ENCODE results near the gene ETS1. TPM values are rescaled to one million over a fixed set of nuclear protein-coding genes. Genes with fewer than 3 reads are reported as not detected.

ETS1 gene
- polyA plus RNA-seq, 2 of the 4 experiments (the other 2 are of a cell fraction): 14.5 to 18.8 TPM

DNA sequence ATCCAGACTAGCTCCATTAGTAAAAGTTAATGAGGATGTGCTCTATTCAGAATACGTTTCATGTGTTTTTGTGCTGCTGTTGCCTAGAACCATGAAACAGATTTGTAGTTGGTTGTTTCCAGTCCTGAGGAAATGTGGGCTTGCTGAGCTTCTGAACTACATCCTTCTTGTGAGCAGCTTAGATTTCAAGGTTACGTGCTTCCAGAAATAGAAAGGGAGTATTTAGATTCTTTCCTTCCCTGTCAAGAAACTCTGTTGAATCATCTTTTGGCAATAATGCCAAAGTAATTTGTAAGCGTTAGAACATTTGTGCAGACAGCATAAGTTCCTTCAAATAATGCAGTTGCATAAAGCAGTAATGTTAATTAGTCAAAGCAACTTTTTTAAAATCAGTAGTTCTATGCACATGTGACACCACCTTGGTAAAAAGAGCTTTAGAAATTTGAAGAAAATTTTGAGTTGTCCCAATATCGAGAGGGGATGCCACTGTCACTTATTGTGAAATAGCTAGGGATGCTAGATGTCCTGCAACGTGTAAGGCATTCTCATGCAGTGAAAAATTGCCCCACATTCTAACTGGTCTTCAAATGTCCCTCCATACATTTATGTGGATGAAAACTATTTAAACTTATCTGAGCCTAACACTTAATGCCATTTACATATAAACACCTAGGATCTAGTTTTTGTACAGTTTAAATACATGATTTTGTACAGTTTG is 169.6 kb downstream of the ETS1 start (continued):
- TF ChIP-seq ZC3H11A (IDR thresholded peaks at IDR 0.05): no peak
- TF ChIP-seq MAZ (IDR thresholded peaks at IDR 0.05; ENCODE audit: borderline replicate concordance, low read depth, low read length): no peak
- TF ChIP-seq GATA3 (IDR thresholded peaks at IDR 0.05; ENCODE audit: borderline replicate concordance): no peak
- TF ChIP-seq TFCP2L1 (CRISPR knock-in tag; IDR thresholded peaks at IDR 0.05): no peak
- TF ChIP-seq HEYL (CRISPR knock-in tag; IDR thresholded peaks at IDR 0.05): no peak

- CTCF ChIA-PET: interaction anchor here (1.9 to 2.0 kb wide), 2 partner anchors 8 to 15 kb away, joined by 5 to 6 read pairs; no protein-coding TSS in a partner anchor
- FAIRE-seq (no peak), DNase-seq (ENCODE audit: low read depth in 1 of 2, low spot score in 1 of 2) (no peak), ATAC-seq (no peak)
- TF ChIP-seq CTCF (IDR thresholded peaks at IDR 0.05) (no peak), EHF (CRISPR knock-in tag; IDR thresholded peaks at IDR 0.05) (no peak), KDM1A (IDR thresholded peaks at IDR 0.05; ENCODE audit: low read depth) (no peak)
- POLR2A ChIA-PET: no interaction called here
- no peaks in the 10 kb centered on the region for H3K9me3 ChIP-seq
- no peak overlapping the region for H3K4me3 ChIP-seq
- 84% methylated on average over 1 of the region's 1 CpG for WGBS (ENCODE audit: missing lambda C conversion rate)
- no peak overlapping the region for H3K27ac ChIP-seq
- H3K4me1 ChIP-seq: peaks cover 13% of the 10 kb centered on the region
- H3K4me2 ChIP-seq: no peak overlapping the region
These were observed 170.4 kb downstream of the ETS1 start for GRCh38 chr11:128416976-128417375.

DNA sequence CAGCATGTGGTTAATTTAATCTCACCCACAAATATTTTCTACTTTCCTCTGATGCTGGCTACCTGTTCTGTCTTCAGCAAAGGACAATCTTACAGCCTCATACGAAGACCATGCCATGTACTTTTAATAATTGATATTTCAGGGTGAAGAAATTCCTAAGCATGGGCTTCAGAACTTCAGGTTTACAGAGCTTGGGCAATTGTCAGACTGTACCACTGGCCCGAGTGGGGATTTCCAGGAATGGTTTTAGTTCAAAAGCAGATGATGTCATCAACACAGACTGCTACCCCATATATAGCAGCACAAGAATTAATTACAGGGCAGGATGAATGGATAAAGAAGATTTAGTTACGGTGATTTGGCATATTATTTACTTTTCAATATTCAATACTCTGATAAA is 171.8 kb downstream of the ETS1 start:
- Histone ChIP-seq H3K9me3 (no peaks in the 10 kb centered on the region), H3K4me2 (no peak overlapping the region), H3K4me1 (peaks cover 13% of the 10 kb centered on the region), H3K27ac (no peak overlapping the region), H3K4me3 (no peak overlapping the region)
- FAIRE-seq: no peak
- TF ChIP-seq CHD2 (IDR thresholded peaks at IDR 0.05; ENCODE audit: low read length, partially characterized antibody) (no peak), HOXA7 (CRISPR knock-in tag; IDR thresholded peaks at IDR 0.05) (no peak), ZFP36 (IDR thresholded peaks at IDR 0.05; ENCODE audit: borderline replicate concordance, partially characterized antibody) (no peak), ZC3H11A (IDR thresholded peaks at IDR 0.05) (no peak), NPAS2 (CRISPR knock-in tag; IDR thresholded peaks at IDR 0.05; ENCODE audit: borderline replicate concordance) (no peak), REST (IDR thresholded peaks at IDR 0.05) (no peak), RCOR1 (IDR thresholded peaks at IDR 0.05; ENCODE audit: low read depth, low read length) (no peak), RNF2 (IDR thresholded peaks at IDR 0.05; ENCODE audit: borderline replicate concordance, low read depth) (no peak), NFE2L2 (conservative IDR thresholded peaks at IDR 0.05; ENCODE audit: low read length) (no peak), CEBPB (IDR thresholded peaks at IDR 0.05) (no peak), JUN (IDR thresholded peaks at IDR 0.05) (no peak), HEYL (CRISPR knock-in tag; IDR thresholded peaks at IDR 0.05) (no peak), PBX3 (IDR thresholded peaks at IDR 0.05) (no peak), EHF (CRISPR knock-in tag; IDR thresholded peaks at IDR 0.05) (no peak), HDAC2 (IDR thresholded peaks at IDR 0.05) (no peak)
- WGBS (ENCODE audit: missing lambda C conversion rate): 75% methylated on average over 3 of the region's 3 CpGs
- CTCF ChIA-PET: interaction anchor here (0.7 kb wide), 1 partner anchor 11 kb away, joined by 3 read pairs; no protein-coding TSS in a partner anchor
- ATAC-seq: no peak
- POLR2A ChIA-PET: no interaction called here
- no peak for DNase-seq (ENCODE audit: low read depth in 1 of 2, low spot score in 1 of 2)

Measured in A549 (cell line).